PC-9 (cell line): ENCODE results near the gene KLHDC1. TPM values are rescaled to one million over a fixed set of nuclear protein-coding genes. Genes with fewer than 3 reads are reported as not detected.
"Not testable (repeated sequence)": the region's sequence is repeated elsewhere in the genome, so short reads cannot be mapped to it uniquely, and the experiment has no call there.

Source experiments
- BruUV-seq: library from RNA; stranded (reverse); fragments of 400-500 nt; replicated peaks from 2 replicates; lab custom pipeline; 2021; lab: Mats Ljungman, UMichigan
- CTCF ChIA-PET: fragments of 300-600 bp; sonication (Branson Sonifier 250); formaldehyde crosslinking; loops from one replicate; lab custom pipeline; 2022; ENCODE audit warnings: antibody characterized with exemption; lab: Charles Lee
- POLR2A ChIA-PET: fragments of 300-600 bp; sonication (Branson Sonifier 250); formaldehyde crosslinking; loops from one replicate; lab custom pipeline; 2022; ENCODE audit warnings: antibody characterized with exemption; ENCODE audit not compliant: unreplicated experiment; lab: Charles Lee
- DNase-seq, 2 experiments: peaks; one replicate each; pipeline versions ENCODE4 v3.0.0 to v3.0.0-alpha.2; 2015 to 2022; ENCODE audit warnings: mixed read lengths in 1 of 2
- H2AFZ ChIP-seq: fragments of 200-600 bp; sonication (generic); 2 replicates; pipeline ENCODE4 v1.8.1; 2017; ENCODE audit warnings: antibody characterized with exemption
- H3F3A ChIP-seq: fragments of 200-600 bp; sonication (generic); 2 replicates; pipeline ENCODE4 v1.8.1; 2017; ENCODE audit warnings: antibody characterized with exemption, mild to moderate bottlenecking, low read depth; ENCODE audit not compliant: insufficient read depth
- H3K27ac ChIP-seq: fragments of 200-600 bp; sonication (generic); 2 replicates; pipeline ENCODE4 v1.6.1; 2016; ENCODE audit warnings: mixed run types
- H3K27me3 ChIP-seq: fragments of 200-600 bp; sonication (generic); 2 replicates; pipeline ENCODE4 v1.6.1; 2016; ENCODE audit warnings: low read depth, mixed run types; ENCODE audit not compliant: insufficient read depth
- H3K36me3 ChIP-seq: fragments of 200-600 bp; sonication (generic); 2 replicates; pipeline ENCODE4 v1.6.1; 2016; ENCODE audit warnings: low read depth, mixed run types
- H3K4me1 ChIP-seq: fragments of 200-600 bp; sonication (generic); replicated peaks from 2 replicates; pipeline ENCODE4 v1.6.1; 2016; ENCODE audit warnings: mixed run types; ENCODE audit not compliant: insufficient read depth
- H3K4me2 ChIP-seq: fragments of 200-600 bp; sonication (generic); 2 replicates; pipeline ENCODE4 v1.6.1; 2017; ENCODE audit warnings: mixed run types
- H3K4me3 ChIP-seq: fragments of 200-600 bp; sonication (generic); 2 replicates; pipeline ENCODE4 v1.6.1; 2016; ENCODE audit warnings: mixed run types
- H3K79me2 ChIP-seq: fragments of 200-600 bp; sonication (generic); 2 replicates; pipeline ENCODE4 v1.6.1; 2017; ENCODE audit warnings: low read depth, mixed run types
- H3K9me2 ChIP-seq: fragments of 200-600 bp; sonication (generic); 2 replicates; pipeline ENCODE4 v1.8.1; 2017; ENCODE audit warnings: mild to moderate bottlenecking; ENCODE audit not compliant: insufficient read depth
- H3K9me3 ChIP-seq: fragments of 200-600 bp; sonication (generic); 2 replicates; pipeline ENCODE4 v1.8.1; 2016; ENCODE audit warnings: low read depth; ENCODE audit not compliant: insufficient read depth
- H4K20me1 ChIP-seq: fragments of 200-600 bp; sonication (generic); 2 replicates; pipeline ENCODE4 v1.8.1; 2017; ENCODE audit not compliant: insufficient read depth
- EZH2 ChIP-seq: fragments of 200-600 bp; sonication (generic); IDR thresholded peaks from 2 replicates; pipeline ENCODE4 v1.8.0; 2017; ENCODE audit warnings: antibody characterized with exemption, low read depth
- intact Hi-C: fragments of 100-400 bp; cut with micrococcal nuclease; formaldehyde crosslinking; loops from one replicate; pipeline ENCODE4 v1.10.0; 2022; ENCODE audit not compliant: unreplicated experiment
- total RNA-seq: library from RNA; stranded (reverse); gene quantifications from 2 replicates; pipeline ENCODE4 v1.2.3, GENCODE V29; 2021
- TF ChIP-seq, protein P1 (sequence below): fragments of 200-600 bp; sonication (generic); conservative IDR thresholded peaks from 2 replicates; pipeline ENCODE4 v1.6.1; 2017; ENCODE audit warnings: mixed run types, antibody characterized with exemption, mild to moderate bottlenecking, moderate library complexity

KLHDC1 gene
- total RNA-seq, 1 experiment from 2014 or later = 1.2 TPM

DNA sequence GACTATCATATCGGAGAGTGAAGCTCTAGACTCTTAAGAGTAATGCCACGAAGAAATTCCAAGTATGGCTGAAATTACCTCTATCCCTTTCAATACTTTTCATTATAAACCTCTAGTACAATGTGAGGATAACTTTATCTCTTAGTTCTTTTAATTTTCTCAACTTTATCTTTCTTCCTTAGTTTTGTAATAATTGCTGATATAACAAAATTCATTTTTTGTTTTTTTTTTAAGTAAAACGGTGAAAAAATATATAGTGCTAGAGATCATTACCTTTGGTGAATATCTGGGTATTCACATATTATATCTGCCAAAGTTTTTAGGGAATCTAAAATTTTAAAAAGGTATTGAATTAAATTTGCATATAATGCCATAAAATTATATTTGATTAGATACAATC is 38.4 kb upstream of the KLHDC1 start:
- no peak overlapping the region for H3K27ac ChIP-seq
- H3K4me2 ChIP-seq = no peak overlapping the region
- H3K79me2 ChIP-seq = peaks cover 5% of the 10 kb centered on the region; the same call in 1 of the 2 replicates
- H3K9me2 ChIP-seq = no peaks in the 10 kb centered on the region
- POLR2A ChIA-PET = no interaction called here
- no peak overlapping the region for H3K4me3 ChIP-seq
- no peaks in the 10 kb centered on the region for H3K36me3 ChIP-seq
- intact Hi-C loops = no loop called here
- H2AFZ ChIP-seq = no peak overlapping the region
- peaks cover 29% of the 10 kb centered on the region for H3K4me1 ChIP-seq
- no peak for DNase-seq
- H4K20me1 ChIP-seq = no peaks in the 10 kb centered on the region
- no TSS peak for BruUV-seq
- no peak for TF ChIP-seq EZH2
- TF ChIP-seq, protein P1, sequence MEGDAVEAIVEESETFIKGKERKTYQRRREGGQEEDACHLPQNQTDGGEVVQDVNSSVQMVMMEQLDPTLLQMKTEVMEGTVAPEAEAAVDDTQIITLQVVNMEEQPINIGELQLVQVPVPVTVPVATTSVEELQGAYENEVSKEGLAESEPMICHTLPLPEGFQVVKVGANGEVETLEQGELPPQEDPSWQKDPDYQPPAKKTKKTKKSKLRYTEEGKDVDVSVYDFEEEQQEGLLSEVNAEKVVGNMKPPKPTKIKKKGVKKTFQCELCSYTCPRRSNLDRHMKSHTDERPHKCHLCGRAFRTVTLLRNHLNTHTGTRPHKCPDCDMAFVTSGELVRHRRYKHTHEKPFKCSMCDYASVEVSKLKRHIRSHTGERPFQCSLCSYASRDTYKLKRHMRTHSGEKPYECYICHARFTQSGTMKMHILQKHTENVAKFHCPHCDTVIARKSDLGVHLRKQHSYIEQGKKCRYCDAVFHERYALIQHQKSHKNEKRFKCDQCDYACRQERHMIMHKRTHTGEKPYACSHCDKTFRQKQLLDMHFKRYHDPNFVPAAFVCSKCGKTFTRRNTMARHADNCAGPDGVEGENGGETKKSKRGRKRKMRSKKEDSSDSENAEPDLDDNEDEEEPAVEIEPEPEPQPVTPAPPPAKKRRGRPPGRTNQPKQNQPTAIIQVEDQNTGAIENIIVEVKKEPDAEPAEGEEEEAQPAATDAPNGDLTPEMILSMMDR = no peak
- peaks cover 43% of the 10 kb centered on the region for H3F3A ChIP-seq
- H3K27me3 ChIP-seq = no peaks in the 10 kb centered on the region
- CTCF ChIA-PET = no interaction called here
- no peaks in the 10 kb centered on the region for H3K9me3 ChIP-seq

DNA sequence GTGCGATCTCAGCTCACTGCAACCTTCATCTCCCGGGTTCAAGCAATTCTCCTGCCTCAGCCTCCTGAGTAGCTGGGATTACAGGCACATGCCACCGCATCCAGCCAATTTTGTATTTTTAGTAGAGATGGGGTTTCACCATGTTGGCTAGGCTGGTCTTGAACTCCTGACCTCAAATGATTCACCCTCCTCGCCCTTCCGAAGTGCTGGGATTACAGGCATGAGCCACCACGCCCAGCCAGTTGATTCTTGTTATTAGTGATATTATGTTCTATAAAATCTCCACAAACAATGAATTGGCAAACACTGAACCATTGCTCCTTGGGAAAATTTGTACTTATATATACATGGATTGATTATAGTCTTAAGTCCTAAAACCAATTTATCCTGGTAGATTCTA is 35.4 kb upstream of the KLHDC1 start:
- POLR2A ChIA-PET, H4K20me1 ChIP-seq, H3K4me3 ChIP-seq, BruUV-seq, H2AFZ ChIP-seq, H3K79me2 ChIP-seq, H3K27me3 ChIP-seq, H3K9me2 ChIP-seq, intact Hi-C loops, H3K9me3 ChIP-seq, CTCF ChIA-PET, H3K36me3 ChIP-seq: not testable (repeated sequence)
- Histone ChIP-seq H3K4me1 (peaks cover 39% of the 10 kb centered on the region), H3K27ac (peak overlapping the region; percentile 10; the same call in 1 of the 2 replicates), H3F3A (peaks cover 43% of the 10 kb centered on the region), H3K4me2 (0 out of 2 replicates have a peak overlapping the region, but pooled peaks have one; percentile 28)
- peak in 1 of 2 experiments; percentile 39 for DNase-seq

DNA sequence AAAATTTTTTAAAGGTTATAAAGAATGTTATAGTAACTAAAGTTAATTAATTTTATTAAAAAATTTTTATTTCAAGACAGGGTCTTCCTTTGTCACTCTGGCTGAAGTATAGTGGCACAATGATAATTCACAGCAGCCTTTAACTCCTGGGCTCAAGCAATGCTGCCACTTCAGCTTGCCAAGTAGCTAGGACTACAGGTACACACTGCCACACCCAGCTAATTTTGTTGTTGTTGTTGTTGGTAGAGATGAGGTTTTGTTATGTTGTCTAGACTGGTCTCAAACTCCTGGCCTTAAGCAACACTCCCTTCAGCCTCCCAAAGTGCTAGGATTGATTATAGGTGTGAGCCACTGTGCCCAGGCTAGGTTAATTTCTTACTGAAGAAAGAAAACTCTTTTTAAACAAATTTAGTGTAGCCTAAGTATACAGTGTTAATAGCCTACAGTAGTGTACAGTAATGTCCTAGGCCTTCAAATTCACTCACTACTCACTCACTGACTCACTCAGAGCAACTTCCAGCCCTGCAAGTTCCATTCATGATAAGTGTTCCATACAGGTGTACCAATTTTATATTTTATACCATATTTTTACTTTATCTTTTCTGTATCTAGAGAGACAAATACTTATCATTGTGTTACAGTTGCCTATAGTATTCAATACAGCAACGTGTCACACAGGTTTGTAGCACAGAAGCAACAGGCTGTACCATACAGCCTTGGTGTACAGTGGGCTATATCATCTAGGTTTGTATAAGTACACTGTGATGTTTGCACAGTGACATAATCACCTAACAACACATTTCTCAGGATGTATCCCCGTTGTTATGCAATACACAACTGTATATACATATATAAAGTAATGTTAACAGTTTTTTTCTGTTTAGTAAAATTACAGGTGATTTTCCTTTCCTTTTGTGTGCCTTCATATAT is 33.1 kb upstream of the KLHDC1 start:
- Histone ChIP-seq H3K4me1 (peaks cover 39% of the 10 kb centered on the region), H3K4me2 (peak overlapping the region; percentile 42), H3K27me3 (no peaks in the 10 kb centered on the region), H3K9me2 (0 out of 2 replicates have a peak, but pooled peaks cover 4% of the 10 kb centered on the region), H3K79me2 (peaks cover 5% of the 10 kb centered on the region; the same call in 1 of the 2 replicates), H3F3A (peaks cover 40% of the 10 kb centered on the region), H3K27ac (peak overlapping the region; percentile 71), H3K9me3 (no peaks in the 10 kb centered on the region), H3K36me3 (no peaks in the 10 kb centered on the region), H3K4me3 (no peak overlapping the region), H2AFZ (no peak overlapping the region), H4K20me1 (0 out of 2 replicates have a peak, but pooled peaks cover 4% of the 10 kb centered on the region)
- ChIA-PET CTCF (no interaction called here), POLR2A (interaction anchor here (0.7 kb wide), 1 partner anchor 183 kb away, joined by 4 read pairs; no protein-coding TSS in a partner anchor)
- intact Hi-C loops = no loop called here
- TF ChIP-seq, protein P1 = no peak
- TF ChIP-seq EZH2 = no peak
- BruUV-seq = no TSS peak
- peak in 1 of 2 experiments; percentile 80 for DNase-seq
